Stimulated activated CD4-positive, alpha-beta T cell treated with anti-CD3 and anti-CD28 coated beads, Interleukin-2, amount 100 ng/mL, for 4 hours (primary cell): ENCODE results near the gene MCRIP2.
A peak's percentile ranks its signal among the peaks of the same experiment; 100 is the strongest.
"Not testable (repeated sequence)": the region's sequence is repeated elsewhere in the genome, so short reads cannot be mapped to it uniquely, and the experiment has no call there.

Experiments
- DNase-seq: peaks from one replicate; pipeline ENCODE4 v3.0.0-alpha.2; 2020; ENCODE audit warnings: low read depth

MCRIP2 gene, protein sequence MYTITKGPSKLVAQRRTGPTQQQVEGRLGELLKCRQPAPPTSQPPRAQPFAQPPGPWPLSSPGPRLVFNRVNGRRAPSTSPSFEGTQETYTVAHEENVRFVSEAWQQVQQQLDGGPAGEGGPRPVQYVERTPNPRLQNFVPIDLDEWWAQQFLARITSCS

DNA sequence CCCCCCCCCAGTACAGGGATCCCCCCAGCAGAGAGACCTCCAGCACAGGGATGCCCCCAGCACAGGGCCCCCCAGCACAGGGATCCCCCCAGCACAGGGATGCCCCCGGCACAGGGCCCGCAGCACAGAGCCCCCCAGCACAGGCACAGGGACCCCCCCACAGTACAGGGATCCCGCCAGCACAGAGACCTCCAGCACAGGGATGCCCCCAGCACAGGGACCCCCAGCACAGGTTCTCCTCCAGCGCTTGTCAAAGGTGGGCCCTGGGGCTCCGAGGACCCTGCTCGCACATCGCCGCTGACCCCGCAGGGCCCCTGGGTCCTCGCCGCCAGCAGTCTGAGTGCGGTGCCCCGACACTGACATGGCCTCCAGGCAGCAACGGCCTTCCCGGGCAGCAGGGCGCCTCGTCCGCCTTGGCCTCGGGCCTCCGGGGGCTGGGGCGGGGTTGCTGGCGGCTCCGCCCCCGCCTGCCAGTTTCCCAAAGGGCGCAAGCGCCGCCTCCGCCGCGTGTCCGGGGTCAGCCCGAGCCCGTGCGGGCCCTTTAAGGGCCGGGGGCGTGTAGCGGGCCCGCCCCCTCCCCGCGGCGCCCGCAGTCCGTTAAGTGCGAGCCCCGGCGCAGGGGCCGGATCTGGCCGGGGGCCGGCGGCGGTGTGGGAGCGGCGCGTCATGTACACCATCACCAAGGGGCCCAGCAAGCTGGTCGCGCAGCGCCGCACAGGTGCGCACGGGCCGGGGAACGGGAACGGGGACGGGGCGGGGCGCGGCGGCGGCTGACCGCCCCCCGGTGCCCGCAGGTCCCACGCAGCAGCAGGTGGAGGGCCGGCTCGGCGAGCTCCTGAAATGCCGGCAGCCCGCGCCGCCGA, at the start of gene MCRIP2:
Gene MCRIP2 (plus strand): TSS at position 503 of the 863 bp plus-strand sequence. CDS start 164 bp downstream, at position 667.
- DNase-seq = peak; percentile 48

DNA sequence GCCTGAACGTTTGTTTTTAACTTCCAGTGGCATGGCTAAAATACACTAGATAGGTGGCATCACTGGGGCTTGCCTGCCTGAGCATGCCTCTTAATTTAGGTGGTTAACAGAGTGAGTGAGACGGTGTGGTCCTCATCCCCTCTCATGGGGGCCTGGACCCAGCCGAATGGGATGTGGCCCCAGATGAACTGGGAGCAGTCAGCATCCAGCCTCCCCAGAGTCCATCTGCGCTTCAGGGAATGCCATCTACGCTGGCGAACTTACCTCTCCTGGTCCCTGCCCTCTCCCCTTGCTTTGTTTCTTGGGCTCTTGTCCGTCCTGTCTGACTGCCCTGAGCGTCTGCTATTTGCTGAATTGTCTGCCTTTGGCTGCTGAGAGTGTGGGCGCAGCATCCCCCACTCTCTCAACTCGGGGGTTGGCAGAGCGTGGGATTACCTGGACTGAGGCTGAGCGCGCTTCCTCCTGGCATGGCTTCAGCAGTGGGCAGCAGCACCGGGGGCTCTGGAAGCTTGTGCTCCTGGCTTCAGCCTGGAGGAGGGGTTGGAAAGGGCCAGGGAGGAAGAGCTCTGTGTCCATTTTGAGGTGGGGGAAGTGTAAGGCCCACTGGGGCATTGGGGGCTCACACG, 49.6 kb upstream of the MCRIP2 start:
- no peak for DNase-seq

DNA sequence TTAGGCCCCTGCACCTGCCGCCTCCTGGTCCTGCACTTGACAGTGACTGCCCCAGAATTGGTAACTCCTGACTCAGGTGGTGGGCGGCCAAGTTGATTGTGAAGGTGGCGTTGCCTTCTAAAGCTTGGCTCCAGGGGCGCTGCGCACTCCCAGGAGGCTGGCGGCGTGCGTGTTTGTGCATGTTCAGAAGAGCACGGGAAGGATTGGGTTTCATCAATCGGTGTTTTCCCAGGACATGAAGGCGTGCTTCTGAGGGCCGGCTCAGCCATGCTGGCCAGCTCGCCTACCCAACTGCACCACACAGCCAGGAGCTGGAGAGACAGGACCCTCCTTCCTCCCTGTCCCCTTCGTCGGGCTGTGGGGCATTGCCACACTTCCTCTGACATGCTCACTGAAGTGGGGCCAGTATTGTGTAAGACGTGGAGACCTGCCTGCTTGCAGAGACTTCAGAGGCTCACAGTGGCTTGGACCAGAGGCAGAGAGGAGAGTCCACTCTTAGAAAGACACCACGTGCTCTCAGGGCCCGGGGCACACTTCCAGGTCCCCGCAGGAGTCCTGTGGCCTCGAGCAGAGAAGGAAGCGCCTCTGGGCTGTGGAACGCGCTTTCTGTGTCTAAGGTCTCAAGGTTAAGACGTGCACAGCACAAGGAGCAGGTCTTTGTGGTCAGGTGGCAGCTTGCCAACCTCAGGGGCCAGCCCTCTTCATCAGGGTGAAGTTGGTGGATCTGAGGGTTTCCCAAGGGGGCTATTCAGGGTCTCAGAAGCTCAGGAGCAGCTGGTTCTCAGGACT, 48.9 kb upstream of the MCRIP2 start:
- no peak for DNase-seq

DNA sequence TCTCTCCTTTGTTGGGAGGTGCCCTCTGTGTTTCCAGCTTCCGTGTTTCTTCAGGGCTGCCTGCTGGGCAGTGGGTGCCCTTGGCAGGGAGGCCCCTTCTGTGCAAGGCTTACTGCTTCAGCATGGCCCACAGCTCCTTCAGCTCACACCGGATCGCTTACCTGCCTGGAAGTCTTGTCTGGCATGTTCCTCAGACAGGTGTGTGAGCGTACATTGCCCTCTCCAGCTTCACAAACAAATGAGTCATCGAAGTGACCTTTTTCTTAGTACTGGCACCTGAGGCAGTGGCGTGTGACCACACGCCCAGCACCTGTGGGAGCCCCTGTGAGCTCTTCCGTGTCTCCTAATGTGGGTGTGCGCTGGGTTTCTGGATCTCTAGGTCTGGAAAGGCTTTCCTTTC, 48.2 kb upstream of the MCRIP2 start:
- DNase-seq = no peak

DNA sequence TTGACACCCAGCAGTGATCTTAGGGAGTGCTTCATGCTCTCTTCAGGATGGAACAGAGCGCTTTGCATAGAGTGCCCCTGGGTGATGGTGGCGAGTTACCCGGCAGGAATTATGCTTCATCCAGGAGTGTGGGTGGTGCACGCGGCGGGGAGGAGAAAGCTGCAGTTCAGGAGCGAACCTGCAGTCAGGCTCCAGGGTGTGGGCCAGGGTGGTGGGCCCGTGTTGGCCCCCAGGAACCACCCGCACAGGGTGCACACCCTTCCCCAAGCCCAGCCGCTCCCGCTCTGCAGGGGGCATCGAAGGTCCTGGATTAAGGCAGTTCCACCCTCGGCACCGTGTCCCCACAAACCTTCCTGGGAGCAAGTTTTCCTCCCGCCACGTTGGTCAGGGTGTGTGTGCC, 47.8 kb upstream of the MCRIP2 start:
- DNase-seq = no peak

DNA sequence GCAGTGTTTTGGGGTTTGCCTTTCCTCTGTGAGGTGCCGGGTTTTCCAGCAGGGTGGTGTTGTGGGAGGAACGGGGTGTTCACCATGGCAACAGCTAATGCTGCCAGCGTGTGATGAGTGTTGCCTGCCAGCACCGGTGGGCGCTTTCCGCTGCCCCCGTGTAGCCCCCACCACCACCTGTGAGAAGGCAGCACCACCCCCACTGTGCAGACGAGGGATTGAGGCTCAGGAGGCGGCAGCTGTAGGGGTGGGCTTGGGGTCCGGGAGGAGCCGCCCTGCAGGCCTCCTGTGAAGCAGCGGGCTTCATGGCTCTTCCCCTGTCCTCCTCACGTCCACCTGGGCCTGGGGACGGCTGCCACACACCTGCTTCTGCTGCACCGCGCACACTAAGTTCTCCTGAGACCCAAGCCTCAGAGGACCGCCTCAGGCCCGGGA, 46.5 kb upstream of the MCRIP2 start:
- DNase-seq = no peak

DNA sequence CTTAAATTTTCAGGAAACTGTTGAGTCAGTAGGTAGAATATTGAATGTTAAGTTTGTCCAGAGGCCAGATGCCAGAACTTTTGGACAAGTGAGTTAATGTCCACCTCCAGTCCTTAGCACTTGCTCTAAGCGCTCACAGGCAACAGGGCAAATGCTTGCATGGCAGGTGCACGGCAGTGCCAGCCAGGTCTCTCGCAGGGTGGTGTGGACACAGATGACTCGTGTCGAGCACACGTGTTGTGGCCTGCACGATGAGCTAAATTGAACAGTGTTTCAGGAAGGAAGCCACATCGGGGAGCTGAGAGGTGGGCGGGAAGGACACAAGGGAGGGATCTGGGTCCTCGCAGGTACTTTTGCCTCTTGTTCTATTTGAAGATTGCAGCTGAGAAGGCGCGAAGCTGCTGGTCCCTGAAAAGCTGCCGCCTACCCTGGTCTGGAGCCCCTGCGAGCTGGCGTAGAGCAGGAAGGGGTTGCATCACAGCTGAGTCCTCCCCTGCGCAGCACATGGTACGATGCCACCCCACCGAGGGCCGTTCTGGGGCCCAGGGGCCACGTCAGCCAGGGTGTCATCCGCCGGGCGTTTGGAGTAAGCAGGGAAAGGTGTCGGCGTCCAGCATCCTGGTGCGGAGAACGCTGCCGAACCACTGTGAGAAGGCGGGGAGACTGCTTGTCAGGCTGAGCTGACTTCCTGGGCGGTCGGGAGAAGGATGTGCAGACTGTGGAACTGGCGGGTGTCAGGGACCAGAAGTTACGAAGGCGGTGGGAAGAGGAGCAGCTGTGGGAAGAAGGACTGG, 45.5 kb upstream of the MCRIP2 start:
- DNase-seq = no peak

DNA sequence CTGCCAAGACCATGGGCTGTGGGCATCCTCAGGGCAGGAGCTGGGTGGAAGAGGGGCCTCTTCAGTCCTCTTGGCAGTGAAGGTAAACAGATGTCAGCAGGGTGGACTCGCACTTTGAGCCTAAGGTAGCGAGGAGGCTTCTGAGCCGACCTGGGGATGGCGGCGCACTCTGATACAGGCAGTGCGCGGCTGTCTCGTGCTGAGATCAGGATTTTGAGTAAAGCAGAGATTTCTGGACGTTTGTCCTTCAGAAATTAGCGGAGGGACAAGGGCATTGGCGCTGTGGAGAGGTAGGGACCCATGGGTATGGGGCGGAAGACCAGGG, 44.9 kb upstream of the MCRIP2 start:
- DNase-seq = no peak

DNA sequence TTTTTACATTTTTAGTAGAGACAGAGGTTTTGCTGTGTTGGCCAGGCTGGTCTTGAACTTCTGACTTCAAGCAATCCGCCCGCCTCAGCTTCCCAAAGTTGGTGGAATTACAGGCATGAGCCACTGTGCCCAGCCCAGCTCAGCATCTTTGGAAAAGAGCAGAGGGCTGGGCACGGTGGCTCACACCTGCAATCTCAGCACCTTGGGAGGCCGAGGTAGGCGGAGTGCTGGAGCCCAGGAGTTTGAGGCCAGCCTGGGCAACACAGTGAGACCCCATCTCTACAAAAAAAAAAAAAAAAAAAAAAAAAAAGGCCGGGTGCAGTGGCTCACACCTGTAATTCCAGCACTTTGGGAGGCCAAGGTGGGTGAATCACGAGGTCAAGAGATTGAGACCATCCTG, 44.0 kb upstream of the MCRIP2 start:
- DNase-seq = not testable (repeated sequence)

DNA sequence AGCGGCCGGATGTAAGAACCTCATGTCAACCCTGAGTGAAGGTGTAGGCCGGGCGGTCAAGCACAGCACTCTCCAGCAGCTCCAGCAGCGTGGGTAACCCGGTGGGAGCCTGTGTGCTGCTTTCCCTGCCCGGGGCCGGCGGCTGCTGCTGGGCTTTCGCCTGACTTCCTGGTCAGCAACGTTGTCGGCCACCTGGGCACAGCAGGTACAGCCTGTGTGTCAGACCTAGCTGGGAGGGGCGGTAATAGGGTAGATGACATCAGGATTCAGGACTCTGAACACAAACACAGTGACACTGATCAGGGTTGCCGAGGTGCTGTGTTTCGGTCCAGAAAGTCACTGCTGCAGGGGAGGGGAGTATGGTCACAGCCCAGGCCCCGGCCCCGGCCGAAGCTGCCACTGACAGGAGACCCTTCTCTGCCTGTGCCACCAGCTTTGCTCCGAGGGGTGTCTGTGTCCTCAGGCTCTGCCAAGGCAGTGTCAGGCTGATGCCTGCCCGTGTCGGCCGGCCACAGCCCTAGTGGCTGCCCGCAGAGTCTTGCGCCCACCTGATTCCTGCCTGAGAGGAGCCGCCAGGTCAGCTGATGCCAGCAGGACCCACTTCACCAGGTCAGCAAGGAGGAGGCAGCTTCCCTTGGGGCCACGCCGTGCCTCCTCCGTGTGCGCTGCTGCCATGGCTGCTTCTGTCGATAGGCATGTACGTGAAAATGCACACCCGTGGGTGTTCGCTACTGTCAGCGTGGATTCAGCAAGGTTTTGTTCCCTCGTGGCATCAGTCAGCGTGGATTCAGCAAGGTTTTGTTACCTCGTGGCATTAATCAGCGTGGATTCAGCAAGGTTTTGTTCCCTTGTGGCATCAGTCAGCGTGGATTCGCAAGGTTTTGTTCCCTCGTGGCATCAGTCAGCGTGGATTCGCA, 42.5 kb upstream of the MCRIP2 start:
- no peak for DNase-seq

DNA sequence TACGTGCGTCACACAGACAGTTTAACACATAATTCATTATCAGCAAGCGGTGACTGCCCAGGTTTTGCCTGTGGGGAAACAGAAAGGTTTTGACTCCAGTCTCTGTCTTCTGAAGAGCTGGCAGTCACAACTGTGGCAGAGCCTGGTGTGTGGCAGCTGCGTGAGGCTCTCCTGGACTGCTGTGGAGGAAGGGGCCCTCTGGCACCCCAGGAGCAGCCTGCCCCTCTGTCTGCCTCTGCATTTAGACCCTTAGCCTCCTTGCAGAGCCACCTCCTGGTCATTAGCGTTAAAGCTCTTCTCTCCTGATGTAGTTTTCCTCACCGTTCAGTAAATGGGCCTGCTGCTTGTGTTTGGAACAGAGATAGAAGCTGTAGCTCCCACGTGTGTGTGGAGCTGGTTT, 40.8 kb upstream of the MCRIP2 start:
- no peak for DNase-seq

DNA sequence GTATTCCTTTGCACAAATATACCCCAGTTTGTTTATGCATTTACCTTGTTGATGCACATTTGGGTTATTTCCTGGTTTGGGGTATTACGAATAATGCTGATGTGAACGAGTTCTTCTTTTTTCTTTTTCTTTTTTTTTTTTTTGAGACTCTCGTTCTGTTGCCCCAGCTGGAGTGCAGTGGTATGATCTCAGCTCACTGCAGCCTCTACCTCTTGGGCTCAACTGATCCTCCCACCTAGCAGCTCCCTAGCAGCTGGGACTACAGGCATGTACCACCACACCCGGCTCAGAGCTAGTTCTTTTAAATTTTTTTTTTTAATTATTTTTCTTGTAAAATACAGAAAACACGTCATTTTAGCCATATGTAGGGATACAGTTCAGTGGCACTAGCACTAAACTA, 37.7 kb upstream of the MCRIP2 start:
- DNase-seq = no peak

DNA sequence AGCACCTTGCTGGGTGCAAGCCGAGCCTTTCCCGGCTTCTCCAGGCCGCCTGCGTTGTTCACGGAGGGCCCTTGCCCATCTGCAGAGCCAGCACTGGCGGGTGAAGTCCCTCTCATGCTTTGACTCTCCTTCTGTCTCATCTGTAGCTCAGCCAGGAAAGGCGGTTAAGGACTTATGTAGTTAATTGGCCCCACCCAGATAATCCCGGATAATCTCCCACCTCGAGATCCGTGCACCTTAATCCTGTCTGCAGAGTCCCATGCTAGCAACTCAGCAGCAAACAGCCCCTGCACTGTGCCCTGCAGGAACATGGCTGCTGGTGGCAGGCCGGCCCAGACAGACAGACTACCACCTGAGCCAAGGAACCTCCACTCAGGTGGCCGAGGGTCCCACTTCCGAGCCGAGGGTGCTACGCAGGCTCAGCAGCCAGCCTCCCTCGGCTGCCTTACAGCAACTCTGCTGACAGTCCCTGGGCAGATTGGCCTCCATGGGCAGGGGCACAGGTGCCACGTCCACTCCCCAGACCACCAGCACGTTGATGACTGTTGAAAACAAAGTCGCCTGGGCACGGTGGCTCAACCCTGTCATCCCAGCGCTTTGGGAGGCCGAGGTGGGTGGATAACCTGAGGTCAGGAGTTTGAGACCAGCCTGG, 34.8 kb upstream of the MCRIP2 start:
- DNase-seq = no peak

DNA sequence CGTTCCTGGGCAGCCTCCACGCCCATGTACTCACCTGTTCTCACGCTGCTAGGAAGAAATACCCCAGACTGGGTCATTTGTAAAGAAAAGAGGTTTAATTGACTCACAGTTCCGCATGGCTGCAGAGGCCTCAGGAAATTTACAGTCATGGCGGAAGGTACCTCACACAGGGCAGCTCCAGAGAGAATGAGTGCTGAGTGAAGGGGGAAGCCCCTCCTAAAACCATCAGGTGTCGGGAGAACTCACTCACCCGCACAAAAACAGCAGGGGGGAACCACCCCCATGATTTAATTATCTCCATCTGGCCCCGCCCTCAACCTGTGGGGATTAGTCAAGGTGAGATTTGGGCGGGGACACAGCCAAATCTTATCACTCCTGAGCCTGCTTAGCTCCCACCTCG, 33.6 kb upstream of the MCRIP2 start:
- DNase-seq = no peak

DNA sequence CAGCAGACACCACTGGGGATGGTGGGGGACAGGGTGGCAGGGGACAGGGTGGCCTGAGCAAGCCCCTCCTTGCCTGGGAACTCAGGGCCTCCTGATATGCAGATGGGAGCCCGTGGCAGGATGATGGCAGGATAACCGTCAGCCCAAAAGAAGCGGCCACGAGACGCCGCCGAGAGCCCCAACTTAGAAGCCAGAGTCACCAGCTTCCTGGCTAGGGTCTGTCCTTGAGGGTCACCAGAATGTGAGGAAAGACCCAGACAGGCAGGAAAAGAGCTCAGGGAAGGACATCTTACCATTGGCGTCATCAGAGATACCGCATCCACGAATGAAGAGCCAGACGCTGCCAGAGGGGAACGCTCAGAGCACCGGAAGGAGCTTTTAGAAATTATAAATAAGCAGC, 32.3 kb upstream of the MCRIP2 start:
- no peak for DNase-seq

DNA sequence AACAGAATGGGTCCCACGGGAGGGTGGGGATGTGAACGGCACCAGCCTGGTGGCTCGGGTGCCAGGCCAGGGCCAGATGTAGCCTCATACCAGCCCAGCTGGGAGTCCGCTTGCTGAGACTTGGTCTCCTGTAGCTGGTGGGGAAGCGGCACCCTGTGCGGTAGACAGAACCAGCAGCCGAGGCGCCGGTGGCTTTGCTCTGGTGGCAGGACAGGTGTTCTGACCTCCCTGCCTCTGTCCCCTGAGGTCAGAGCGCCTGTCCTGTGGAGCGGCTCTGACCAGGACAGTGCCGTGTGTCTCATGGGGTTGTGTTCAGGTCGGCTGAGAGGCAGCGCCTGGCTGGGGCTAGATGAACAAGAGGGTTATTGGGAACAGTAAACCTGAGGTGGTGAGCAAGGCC, 31.6 kb upstream of the MCRIP2 start:
- DNase-seq = no peak

DNA sequence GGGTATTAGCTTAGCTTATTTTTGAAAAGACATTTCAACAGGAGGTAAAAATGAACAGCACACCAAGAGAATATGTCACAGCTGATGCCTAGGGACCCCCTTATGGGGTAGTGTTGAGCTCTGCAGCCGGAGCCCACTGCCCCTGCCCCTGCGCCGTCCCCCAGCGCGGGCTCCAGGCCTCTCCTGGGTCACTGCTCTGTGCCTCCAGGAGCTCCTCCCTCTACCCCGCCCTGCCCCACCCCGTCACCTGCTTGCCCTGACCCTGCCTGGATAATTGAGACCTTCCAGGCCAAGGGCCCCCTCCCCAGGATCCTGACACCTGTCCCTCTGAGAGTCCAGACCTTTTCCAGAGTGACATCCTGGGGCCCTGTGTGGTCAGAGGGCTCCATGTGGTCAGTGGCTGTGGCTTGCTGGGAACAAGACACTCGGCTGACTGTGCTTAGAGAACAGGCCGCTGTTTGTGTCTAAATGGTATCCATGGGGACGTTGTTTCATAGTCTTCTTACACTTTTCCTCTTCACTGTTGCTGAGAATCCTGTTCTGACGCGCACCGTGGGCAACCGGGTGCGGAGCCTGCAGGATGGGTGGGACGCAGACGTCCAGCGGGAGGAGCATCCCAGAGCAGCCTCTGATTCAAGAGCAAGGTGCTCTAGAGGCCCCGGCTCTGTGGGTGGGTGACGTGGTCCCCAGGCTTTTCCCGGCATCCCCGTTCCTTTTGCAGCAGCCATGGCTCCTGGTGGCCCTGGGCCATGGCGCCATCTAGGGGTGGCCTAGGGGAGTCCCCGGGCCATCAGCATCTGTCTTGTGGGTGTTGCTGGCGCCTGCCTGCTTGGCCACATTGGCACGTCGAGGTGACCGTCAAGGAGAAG, 30.9 kb upstream of the MCRIP2 start:
- peak; percentile 32 for DNase-seq

DNA sequence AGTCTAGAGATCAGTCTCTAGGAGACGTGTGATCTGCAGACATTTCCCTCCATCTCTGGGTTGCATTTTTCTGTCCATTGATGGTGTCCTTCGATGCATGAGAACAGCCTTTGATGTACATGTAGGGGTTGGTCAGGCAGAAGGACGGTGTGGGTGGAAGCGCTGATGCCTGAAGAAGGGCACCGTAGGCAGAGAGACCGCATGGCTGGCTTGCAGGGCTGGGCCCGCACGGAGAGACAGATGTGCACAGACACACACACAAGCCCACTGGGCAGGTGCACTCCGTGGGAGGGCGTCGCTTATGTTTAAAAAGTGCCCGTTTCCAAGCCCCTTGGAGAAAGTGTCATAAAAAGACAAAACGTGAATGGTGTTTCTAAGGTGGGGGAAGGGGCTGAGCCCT, 26.5 kb upstream of the MCRIP2 start:
- DNase-seq = no peak
